GM19193 (cell line): Measurements from ENCODE around the gene CTPS2.

Experiments
- POLR2A ChIP-seq: IDR thresholded peaks from 4 replicates; pipeline ENCODE4 v1.6.1; 2011; ENCODE audit not compliant: insufficient read depth, insufficient read length; ENCODE audit errors: extremely low read depth

CTPS2 gene

DNA sequence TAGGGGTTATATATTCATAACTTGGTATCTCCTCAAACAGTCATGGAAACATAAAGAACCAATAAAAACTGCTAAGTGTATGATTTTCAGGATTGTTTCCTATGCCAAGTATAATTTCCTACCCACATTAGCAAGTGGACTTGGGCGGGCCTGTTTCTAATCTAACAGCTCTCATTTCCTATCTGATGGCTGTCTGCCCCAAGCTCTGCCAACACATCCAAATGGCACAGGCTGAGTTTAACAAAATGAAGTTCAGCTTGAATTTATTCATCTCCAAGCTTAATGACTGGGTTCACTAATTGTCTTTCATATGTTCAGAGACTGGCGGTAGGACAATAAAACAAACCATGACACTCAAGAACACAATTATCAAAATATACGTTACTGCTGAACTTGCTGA, 118.0 kb downstream of the CTPS2 start:
- TF ChIP-seq POLR2A, result no peak

DNA sequence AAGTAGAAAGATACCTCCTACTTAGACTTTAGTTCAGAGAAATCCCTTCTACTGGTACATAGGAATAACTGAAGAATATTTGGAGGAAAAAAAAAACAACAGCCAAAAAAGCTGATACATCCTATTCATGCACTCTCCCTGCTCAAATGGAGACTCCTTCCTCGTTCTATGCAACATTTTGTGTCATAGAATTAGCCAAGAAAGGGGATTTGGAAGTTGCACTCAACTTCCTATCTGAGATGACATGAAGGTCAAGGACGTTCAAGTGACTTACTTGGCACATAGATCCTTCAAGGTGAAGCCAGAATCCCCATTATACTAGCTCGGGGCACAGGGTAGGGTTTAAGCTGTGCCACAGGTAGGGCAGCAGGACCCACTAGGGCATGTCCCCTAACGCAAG, 118.7 kb downstream of the CTPS2 start:
- TF ChIP-seq POLR2A, result no peak

DNA sequence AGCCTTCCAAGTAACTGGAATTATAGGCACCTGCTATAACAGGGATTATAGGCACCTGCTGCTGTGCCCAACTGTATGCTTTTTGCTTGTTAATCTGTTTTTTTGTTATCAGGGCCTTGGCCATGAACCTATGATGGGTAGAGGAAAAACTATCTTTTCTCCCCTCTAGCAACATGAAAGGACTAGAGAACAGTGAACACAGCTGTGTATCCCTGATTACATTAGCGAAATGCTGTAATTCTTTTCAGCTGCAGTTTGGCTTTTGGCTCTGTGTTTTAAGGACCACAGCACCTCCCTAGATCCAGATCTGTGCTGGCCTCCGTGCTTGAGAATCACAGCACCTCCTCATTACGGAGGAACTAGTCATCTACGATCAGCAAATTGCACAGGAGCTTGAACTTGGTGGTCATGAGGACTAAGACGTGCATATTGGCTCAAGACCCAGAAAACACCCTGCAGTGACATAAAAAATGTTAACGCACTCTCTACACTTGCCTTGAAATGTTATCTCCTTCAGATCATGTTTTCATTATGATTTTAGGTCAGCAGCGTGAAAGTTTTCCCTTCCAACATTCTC, 120.2 kb downstream of the CTPS2 start:
- TF ChIP-seq POLR2A, result no peak

DNA sequence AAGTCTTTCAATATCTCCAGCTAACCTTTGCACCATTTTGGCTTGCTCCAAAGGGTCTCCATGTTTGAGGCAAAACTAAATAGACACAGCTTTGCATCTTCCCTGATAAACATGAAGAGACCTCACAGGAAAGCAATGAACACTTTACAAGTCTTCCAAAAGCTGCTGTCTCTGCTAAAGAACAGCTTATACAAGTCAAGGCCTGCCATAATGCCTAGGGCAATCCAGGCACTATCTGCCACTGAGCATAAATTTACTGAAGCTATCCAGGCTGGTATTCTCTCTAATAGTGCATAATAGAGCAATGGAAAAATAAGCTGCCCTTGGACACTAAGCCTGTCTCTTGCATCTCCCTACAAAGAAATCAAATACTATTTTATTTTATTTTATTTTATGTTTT, 122.6 kb downstream of the CTPS2 start:
- no peak for TF ChIP-seq POLR2A

DNA sequence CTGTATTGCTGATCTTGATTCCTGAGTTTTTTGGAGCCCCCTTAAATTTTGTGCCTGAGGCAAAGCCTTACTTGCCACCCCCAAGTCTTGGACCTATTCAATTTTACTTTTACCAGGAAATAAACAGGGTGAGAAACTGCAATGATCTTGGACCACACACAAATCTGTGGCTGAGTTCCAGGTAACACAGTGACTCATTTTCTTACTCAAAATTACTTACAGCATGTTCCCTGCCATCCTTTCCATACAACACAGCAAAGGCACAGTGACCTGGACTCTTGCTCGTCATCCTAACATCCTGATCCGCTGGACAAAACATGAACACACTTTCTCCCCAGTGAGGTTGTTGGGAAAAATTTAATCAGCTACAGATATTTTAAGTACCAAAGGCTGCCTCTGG, 123.3 kb downstream of the CTPS2 start:
- TF ChIP-seq POLR2A, result no peak

DNA sequence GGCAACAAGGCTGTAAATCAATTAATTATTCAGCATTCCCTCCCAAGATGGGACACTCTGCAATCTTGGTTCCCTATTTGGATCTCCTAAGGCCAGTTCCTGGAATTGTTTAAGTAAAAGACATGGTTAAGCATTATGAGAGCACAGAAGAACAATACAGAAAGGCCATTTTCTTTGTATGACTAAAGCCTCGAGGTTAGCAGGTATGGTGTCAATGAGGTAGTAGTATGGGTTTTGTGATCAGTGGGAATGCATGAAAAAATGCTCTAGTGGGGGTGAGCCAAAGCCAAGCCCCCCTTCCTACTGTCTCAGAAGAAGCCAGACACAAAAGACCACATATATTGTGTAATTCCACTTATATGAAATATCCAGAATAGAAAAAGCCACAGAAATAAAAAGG, 124.2 kb downstream of the CTPS2 start:
- no peak for TF ChIP-seq POLR2A

DNA sequence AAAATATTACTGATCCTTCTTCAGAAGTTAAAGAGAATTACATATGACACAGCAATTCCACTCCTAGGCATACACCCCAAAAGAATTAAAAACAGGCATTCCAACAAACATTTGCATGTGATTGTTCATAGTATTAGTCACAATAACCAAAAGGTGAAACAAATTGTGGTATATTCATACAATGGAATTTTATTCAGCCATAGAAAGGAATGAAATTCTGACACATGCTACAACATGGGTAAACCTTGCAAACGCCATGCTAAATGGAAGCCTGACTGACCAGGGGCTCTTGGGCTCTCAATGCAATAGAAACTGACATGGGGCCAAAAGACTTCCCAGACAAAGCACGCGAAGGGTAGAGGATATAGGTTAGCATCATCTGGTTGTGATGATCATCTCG, 124.6 kb downstream of the CTPS2 start:
- no peak for TF ChIP-seq POLR2A

DNA sequence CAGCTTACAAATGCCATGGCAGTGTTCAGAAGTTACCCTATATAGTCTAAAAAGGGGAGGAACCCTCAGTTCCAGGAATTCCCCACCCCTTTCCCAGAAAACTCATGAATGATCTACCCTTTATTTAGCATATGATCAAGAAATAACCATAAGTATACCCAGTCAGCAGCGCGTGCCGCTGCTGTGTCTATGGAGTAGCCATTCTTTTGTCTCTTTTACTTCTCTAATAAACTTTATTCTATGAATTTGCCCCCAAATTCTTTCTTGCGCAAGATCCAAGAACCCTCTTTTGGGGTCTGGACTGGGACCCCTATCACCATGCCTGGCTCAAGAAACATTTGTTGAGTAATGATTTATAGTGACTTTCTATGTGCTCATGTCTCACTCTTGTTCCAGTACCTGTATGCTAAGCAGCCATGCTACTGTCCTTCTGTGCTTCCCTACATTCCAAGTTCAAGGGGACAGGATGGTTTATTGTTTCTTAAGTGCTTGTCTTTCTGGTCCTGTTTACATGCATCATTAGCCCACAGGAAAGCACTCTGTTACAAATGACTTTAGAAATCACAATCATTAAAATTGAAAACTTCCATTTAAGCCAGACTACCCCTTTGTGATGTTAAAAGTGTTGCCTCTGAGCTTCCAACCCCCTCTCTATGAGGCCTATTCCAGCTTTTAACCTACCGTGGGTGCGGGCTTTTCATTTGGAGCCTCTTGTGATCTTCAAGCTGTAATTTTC, 125.9 kb downstream of the CTPS2 start:
- TF ChIP-seq POLR2A, result no peak

DNA sequence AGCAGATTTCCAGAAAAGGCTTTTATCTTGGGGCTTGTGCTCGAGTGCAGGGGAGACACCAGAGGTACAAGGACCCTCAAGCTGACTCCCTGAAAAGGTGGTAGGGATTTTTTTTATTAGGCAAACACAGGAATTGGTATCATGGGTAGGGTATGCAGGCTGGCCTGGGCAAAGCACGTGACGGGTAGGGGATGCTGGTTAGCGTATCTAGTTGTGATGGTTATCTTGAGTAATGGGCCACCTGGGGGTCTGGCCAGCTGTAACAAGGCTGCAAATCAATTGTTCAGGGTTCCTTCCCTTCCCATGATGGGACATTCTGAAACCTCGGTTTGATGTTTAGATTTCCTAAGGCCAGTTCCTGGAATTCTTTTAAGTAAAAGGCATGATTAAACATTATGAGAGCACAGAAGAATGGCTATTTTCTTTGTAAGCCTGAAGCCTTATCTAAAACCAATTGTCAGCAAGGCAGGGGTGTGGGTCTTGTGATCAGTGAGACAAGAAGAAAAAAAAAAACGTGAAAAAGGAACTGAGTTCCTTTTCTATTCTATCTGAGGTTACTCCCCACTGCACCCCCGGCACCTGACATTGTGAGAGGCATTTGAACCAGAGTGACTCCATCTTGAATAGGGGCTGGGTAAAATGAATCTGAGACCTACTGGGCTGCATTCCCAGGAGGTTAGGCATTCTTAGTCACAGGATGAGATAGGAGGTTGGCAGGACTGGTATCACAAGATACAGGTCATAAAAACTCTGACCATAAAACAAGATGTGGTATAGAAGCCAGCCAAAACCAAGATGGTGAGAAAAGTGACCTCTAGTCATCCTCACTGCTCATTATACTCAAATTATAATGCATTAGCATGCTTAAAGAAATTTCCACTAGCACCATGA, 126.7 kb downstream of the CTPS2 start:
- TF ChIP-seq POLR2A, result no peak

DNA sequence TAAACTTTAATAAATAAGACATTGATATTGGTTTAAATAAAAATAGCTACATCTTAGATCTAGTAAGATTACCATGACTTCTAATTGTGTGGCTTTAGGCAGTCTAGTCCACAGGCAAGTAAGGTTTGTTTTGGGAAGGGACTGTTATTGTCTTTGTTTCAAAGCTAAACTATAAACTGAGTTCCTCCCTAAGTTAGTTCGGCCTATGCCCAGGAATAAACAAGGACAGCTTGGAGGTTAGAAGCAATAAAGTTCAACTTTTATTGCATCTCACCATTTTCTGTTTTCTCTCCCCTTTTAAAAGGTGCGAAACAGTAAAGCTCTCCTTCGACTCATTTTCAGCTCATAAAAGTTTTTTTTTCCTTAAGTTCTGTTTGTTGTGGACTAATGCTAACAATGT, 133.0 kb downstream of the CTPS2 start:
- TF ChIP-seq POLR2A, result no peak

DNA sequence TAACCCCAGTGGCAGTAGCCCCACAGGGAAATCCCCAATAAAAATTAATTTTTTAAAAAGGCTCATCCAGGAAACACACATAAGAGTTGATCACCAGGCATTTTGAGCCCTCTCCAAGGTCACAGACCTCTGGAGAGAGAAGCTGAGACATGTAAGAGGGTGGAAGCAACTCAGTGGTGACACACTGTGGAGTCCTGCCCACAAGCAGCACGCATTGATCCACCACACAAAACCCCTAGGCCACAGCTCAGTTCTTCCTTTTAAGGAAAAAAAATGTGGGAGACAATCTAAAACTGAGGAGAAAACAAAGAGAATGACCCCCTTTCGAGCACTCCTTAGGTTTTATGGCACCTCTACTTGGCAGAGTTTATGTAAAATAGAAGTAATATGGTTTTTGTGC, 134.3 kb downstream of the CTPS2 start:
- no peak for TF ChIP-seq POLR2A

DNA sequence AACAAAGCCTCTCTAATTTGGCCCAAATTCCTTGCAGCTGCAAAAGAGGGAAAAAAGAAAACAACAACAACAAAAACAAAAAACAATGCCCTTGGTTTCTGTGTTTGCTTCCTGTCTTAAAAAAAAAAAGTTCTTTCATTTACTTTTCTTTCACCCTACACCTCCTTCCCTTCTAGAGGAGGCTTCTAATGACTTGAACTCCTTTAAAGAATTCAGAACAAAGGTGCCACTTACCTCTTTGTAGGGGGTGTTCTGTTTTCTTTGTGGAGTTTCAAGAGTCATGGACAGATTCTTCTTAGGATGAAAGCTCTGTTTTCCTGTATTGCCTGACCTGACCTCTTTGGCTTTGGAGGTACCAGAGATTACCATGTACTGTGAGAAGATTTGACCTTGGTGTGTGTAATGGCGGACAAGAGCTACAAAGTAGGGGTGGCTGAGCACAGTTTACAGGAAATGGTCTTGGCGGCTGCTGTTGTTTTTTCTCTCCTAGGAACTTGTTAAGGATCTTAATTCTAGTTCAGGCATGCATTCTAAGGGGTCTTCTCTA, 134.9 kb downstream of the CTPS2 start:
- TF ChIP-seq POLR2A, result no peak

DNA sequence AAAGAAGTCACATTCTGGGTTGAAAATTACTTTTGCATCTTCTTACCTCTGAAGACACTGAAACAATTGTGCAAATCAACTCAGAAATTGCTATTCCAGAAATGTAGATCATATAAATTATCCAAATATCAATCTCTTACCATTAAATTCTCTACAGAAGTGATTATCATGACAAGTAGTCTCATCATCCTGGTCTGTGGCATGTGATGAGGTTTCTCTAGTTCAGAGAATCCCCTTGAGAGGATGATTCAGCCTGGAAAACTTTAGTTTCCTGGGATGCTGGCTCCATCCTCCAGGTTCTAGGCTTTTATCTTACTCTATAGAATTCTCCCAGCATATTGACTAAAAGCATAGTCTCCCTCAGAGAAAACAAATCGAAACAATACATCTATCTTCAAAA, 138.7 kb downstream of the CTPS2 start:
- no peak for TF ChIP-seq POLR2A

DNA sequence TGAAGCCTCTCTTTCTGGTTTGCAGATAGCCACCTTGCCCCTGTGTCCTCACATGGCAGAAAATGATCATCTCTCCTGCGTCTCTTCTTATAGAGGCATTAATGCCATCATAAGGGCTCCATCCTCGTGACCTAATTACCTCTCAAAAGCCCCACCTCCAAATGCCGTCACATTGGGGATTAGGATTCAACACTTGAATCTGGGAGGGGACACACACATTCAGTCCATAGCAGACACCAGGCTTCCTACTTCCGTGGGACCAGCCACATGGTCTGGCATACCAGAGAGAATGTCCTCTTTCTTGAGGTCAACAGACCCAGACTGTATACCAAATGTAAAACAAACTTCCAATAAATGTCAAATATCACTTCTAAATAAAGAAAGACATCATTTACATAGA, 144.8 kb downstream of the CTPS2 start:
- TF ChIP-seq POLR2A, result no peak

DNA sequence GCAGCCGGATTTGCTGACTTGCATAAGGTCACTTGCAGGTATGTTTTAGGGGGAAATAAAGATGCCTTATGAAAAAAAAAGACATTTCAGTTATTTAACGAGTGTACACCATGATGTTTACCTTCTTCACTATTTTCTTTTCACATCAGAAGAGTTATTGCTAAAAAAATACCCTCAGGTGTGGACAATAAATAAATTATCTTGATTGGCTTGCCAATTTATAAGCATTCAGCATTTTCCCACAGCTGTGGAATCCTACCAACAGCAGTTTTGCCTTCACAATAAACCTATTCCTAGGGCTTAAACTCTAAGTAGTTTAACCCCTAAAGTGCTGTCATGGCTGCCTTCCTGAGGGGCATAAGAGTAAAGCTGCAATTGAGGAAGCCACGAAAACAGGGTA, 145.9 kb downstream of the CTPS2 start:
- TF ChIP-seq POLR2A, result no peak
